Brain microvascular endothelial cell (primary cell): ENCODE results near the gene MAP2K5.

Experiments used
- DNase-seq: peaks from one replicate; pipeline ENCODE4 v3.0.0-alpha.2; 2020
- H3K27ac ChIP-seq: fragments of 250-450 bp; sonication (Bioruptor Pico); 2 replicates; pipeline ENCODE4 v1.5.1; 2020; ENCODE audit warnings: mild to moderate bottlenecking, moderate library complexity
- H3K27me3 ChIP-seq: fragments of 250-450 bp; sonication (Bioruptor Pico); replicated peaks from 2 replicates; pipeline ENCODE4 v1.5.1; 2020; ENCODE audit warnings: mild to moderate bottlenecking
- H3K36me3 ChIP-seq: fragments of 250-450 bp; sonication (Bioruptor Pico); replicated peaks from 2 replicates; pipeline ENCODE4 v1.5.1; 2020; ENCODE audit warnings: mild to moderate bottlenecking
- H3K4me3 ChIP-seq: 2 replicates; pipeline ENCODE4 v1.5.1; 2011; ENCODE audit warnings: low read depth, mild to moderate bottlenecking, control low read depth, low read length, moderate library complexity
- in situ Hi-C: cut with HindIII; loops from 2 replicates; pipeline ENCODE4 v1.10.0; 2017; ENCODE audit warnings: low sequenced_read_pairs, low pct_ligation_motif_present
- TF ChIP-seq, protein P1 (sequence below): IDR thresholded peaks from 2 replicates; pipeline ENCODE4 v1.5.1; 2011; ENCODE audit warnings: low read depth, mild to moderate bottlenecking, moderate library complexity, low read length, control low read depth, inconsistent platforms; ENCODE audit errors: missing control alignments

MAP2K5 gene

DNA sequence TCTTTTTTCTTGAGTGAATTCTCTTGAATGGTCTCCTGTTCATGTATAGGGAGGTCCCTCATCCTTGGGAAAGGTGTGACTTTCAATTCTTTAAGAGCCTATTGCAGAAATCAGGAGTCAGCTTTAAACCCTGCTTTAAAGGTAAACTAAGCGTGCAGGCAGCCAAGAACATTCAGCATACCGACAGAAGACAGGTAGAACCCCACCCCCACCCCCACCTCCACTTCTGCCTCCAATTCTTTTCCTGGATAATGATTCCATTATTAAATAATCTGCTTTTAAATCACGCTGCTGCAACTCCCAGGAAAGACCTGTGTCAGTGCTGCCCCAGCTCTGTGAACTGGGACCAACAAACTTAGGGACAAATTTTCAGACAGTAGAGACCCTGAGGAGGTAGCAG, 233.5 kb downstream of the MAP2K5 start:
- H3K27me3 ChIP-seq, result no peaks in the 10 kb centered on the region
- TF ChIP-seq, protein P1, sequence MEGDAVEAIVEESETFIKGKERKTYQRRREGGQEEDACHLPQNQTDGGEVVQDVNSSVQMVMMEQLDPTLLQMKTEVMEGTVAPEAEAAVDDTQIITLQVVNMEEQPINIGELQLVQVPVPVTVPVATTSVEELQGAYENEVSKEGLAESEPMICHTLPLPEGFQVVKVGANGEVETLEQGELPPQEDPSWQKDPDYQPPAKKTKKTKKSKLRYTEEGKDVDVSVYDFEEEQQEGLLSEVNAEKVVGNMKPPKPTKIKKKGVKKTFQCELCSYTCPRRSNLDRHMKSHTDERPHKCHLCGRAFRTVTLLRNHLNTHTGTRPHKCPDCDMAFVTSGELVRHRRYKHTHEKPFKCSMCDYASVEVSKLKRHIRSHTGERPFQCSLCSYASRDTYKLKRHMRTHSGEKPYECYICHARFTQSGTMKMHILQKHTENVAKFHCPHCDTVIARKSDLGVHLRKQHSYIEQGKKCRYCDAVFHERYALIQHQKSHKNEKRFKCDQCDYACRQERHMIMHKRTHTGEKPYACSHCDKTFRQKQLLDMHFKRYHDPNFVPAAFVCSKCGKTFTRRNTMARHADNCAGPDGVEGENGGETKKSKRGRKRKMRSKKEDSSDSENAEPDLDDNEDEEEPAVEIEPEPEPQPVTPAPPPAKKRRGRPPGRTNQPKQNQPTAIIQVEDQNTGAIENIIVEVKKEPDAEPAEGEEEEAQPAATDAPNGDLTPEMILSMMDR, result no peak
- no peak overlapping the region for H3K27ac ChIP-seq
- no peaks in the 10 kb centered on the region for H3K36me3 ChIP-seq
- no peak for DNase-seq
- in situ Hi-C loops, result no loop called here
- no peak overlapping the region for H3K4me3 ChIP-seq

GRCh38 chr15:67776600-67776999, 234.1 kb downstream of the MAP2K5 start:
- TF ChIP-seq, protein P1, result no peak
- H3K27me3 ChIP-seq, result no peaks in the 10 kb centered on the region
- no peak overlapping the region for H3K27ac ChIP-seq
- no peaks in the 10 kb centered on the region for H3K36me3 ChIP-seq
- peak; percentile 4 for DNase-seq
- in situ Hi-C loops, result no loop called here
- no peak overlapping the region for H3K4me3 ChIP-seq

DNA sequence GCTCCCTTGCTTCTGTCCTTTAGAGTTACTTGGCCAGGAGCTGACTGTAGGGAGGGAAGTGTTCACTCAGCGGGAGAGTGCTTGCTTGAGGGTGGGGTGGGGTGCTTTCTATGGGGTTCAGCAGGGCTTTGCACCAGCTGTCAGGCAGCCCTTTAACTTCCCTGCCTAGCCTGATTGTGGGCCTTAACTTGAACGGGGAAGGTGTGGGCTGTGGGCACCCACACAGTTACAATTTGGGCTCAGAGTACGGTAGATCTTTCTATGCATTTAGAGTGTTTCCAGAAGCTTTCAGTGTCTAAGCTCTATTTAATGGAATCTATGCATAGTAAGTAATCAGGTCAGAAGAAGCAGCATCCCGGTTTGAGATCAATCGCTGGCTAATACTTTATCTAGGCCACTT, 234.6 kb downstream of the MAP2K5 start:
- Histone ChIP-seq H3K27me3 (no peaks in the 10 kb centered on the region), H3K27ac (no peak overlapping the region), H3K36me3 (no peaks in the 10 kb centered on the region), H3K4me3 (no peak overlapping the region)
- in situ Hi-C loops, result no loop called here
- DNase-seq, result no peak
- TF ChIP-seq, protein P1, result no peak

GRCh38 chr15:67777773-67778172, 235.3 kb downstream of the MAP2K5 start:
- DNase-seq, result no peak
- Histone ChIP-seq H3K4me3 (no peak overlapping the region), H3K27me3 (no peaks in the 10 kb centered on the region), H3K27ac (no peak overlapping the region), H3K36me3 (no peaks in the 10 kb centered on the region)
- TF ChIP-seq, protein P1, result no peak
- in situ Hi-C loops, result no loop called here

DNA sequence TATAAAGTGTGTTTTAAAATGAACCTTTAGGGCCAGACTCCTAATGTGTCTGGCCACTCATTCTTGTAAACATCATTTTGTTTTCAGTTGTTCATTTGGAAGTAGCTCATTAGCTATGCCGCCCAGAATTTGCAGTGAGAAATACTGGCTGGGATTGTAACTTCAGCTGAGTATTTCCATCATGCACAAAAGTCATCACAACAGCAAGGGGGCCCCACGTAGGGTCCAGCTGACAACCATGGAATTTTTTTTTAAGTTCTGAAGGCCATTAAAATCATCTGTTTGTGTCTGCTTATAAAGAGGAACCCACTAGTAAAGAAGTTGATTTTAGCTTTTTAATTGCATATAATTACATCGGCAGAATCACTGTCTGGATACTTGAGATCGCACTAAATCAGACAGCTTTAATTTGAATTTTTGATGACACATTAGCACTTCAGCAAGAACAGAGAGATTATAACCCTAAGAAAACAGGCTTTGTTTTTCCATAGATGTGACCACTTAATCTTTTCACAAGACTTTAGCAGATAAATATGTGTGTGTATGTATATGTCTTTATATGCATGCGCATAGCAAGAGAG, 236.6 kb downstream of the MAP2K5 start:
- in situ Hi-C loops, result no loop called here
- H3K36me3 ChIP-seq, result no peaks in the 10 kb centered on the region
- H3K27ac ChIP-seq, result no peak overlapping the region
- TF ChIP-seq, protein P1, result no peak
- H3K27me3 ChIP-seq, result no peaks in the 10 kb centered on the region
- DNase-seq, result no peak
- no peak overlapping the region for H3K4me3 ChIP-seq

GRCh38 chr15:67779549-67780111, 237.1 kb downstream of the MAP2K5 start:
- Histone ChIP-seq H3K36me3 (no peaks in the 10 kb centered on the region), H3K27ac (no peak overlapping the region), H3K27me3 (no peaks in the 10 kb centered on the region), H3K4me3 (no peak overlapping the region)
- in situ Hi-C loops, result no loop called here
- no peak for DNase-seq
- TF ChIP-seq, protein P1, result no peak
